Prostate gland (tissue), 2 donors: ENCODE measurements around the gene SMC4. TPM values are rescaled to one million over a fixed set of nuclear protein-coding genes. Genes with fewer than 3 reads are reported as not detected.

Experiments
- DNase-seq: peaks from one replicate; pipeline ENCODE4 v3.0.0-alpha.2; 2019; ENCODE audit warnings: low spot score
- H3K27ac ChIP-seq, 2 donors: fragments of 200-600 bp; sonication (generic); 2 replicates each; pipeline ENCODE4 v1.5.1; 2017 to 2019
- H3K27me3 ChIP-seq: fragments of 200-600 bp; sonication (generic); replicated peaks from 2 replicates; pipeline ENCODE4 v1.5.1; 2019; ENCODE audit not compliant: insufficient read depth
- H3K36me3 ChIP-seq, 2 donors: fragments of 200-600 bp; sonication (generic); 1 replicate in 1 of 2; 2 replicates in 1 of 2; pipeline versions ENCODE4 v1.5.1 to v1.8.1; 2017 to 2019
- H3K4me1 ChIP-seq: fragments of 200-600 bp; sonication (generic); replicated peaks from 2 replicates; pipeline ENCODE4 v1.5.1; 2019
- H3K4me3 ChIP-seq, 2 donors: fragments of 200-600 bp; sonication (generic); 2 replicates each; pipeline ENCODE4 v1.5.1; 2017 to 2019
- H3K9me3 ChIP-seq: fragments of 200-600 bp; sonication (generic); 2 replicates; pipeline ENCODE4 v1.5.1; 2017
- POLR2A ChIP-seq: fragments of 450-650 bp; IDR thresholded peaks from one replicate; pipeline ENCODE4 v1.6.1; 2016; ENCODE audit warnings: antibody characterized with exemption, mild to moderate bottlenecking
- POLR2AphosphoS5 ChIP-seq: sonication (generic); formaldehyde crosslinking; IDR thresholded peaks from one replicate; pipeline ENCODE4 v1.6.1; 2017; ENCODE audit warnings: antibody characterized with exemption
- WGBS: methylation state at CpG from one replicate; pipeline ENCODE4 v1.1.5; 2018; 5-methylcytosine and 5-hydroxymethylcytosine counted together
- intact Hi-C: fragments of 100-400 bp; cut with DNase I; formaldehyde crosslinking; loops from one replicate; pipeline ENCODE4 v1.14.2; 2022
- total RNA-seq, 2 donors: library from RNA; depleted of rRNA; stranded (reverse); fragments of >200 nt; gene quantifications; one replicate each; pipeline ENCODE4 v1.1.0, GENCODE V29; 2016
- TF ChIP-seq, protein P1 (sequence below), 4 experiments: fragments of 200-600 bp in 2 of 4; fragments of 450-650 bp in 2 of 4; sonication (generic) in 2 of 4; IDR thresholded peaks; 1 replicate in 3 of 4; 2 replicates in 1 of 4; pipeline ENCODE4 v1.5.1; 2016 to 2019; ENCODE audit warnings: antibody characterized with exemption in 4 of 4, mild to moderate bottlenecking in 2 of 4, moderate library complexity in 2 of 4

Gene SMC4
- total RNA-seq, 2 donors from 2014 or later = 13.8 to 40.4 TPM

DNA sequence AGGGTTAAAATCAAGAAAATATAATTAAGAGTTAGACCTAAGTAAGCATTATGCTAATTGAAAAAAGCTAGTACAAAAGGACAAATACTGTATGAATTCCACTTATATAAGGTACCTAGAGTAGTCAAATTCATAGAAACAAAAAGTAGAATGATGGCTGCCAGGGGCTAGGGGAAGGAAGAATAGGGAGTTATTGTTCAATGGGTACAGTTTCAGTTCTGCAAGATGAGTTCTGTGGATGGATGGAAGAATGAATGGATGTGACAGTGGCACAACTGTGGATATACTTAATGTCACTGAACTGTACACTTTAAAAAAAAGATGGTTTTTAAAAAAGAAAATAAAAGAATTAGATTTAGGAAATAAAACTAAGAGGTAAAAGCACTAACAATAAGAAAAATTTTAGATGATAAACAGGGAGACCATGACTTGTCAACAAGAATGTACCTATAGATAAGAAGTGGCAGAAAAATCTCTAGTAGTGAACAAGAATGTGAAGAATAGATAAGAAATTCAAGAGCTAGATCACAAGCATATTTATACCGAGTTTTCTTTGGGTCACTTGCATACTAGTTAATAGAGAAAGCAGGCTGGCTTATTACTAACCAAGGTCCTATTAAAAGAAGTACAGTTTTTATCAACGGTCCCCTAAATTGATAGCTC is 6.0 kb upstream of the SMC4 start:
- 93% methylated on average over 2 of the region's 2 CpGs for WGBS
- no peak for TF ChIP-seq POLR2AphosphoS5
- TF ChIP-seq, protein P1, sequence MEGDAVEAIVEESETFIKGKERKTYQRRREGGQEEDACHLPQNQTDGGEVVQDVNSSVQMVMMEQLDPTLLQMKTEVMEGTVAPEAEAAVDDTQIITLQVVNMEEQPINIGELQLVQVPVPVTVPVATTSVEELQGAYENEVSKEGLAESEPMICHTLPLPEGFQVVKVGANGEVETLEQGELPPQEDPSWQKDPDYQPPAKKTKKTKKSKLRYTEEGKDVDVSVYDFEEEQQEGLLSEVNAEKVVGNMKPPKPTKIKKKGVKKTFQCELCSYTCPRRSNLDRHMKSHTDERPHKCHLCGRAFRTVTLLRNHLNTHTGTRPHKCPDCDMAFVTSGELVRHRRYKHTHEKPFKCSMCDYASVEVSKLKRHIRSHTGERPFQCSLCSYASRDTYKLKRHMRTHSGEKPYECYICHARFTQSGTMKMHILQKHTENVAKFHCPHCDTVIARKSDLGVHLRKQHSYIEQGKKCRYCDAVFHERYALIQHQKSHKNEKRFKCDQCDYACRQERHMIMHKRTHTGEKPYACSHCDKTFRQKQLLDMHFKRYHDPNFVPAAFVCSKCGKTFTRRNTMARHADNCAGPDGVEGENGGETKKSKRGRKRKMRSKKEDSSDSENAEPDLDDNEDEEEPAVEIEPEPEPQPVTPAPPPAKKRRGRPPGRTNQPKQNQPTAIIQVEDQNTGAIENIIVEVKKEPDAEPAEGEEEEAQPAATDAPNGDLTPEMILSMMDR (IDR thresholded peaks at IDR 0.05) = no peak
- no peak for TF ChIP-seq POLR2A
- Histone ChIP-seq H3K4me1 (no peaks in the 10 kb centered on the region), H3K9me3 (no peaks in the 10 kb centered on the region), H3K36me3 (no peaks in the 10 kb centered on the region), H3K4me3 (no peak overlapping the region), H3K27me3 (no peaks in the 10 kb centered on the region), H3K27ac (no peak overlapping the region)
- DNase-seq = no peak
- intact Hi-C loops = no loop called here

DNA sequence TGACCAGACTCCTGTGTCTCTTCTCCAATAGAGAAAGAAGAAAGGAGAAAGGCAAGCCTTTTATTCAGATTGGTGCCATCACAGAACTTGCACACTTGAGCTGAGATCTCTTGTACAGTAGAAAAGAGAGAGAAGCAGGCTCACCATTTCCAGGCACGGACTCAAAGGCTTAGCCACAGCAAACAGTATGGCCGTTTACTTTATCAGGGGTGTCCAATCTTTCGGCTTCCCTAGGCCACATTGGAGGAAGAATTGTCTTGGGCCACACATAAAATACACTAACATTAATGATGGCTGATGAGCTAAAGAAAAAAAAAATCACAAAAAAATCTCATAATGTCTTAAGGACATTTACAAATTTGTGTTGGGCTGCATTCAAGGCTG is 5.4 kb upstream of the SMC4 start:
- H3K9me3 ChIP-seq = no peaks in the 10 kb centered on the region
- H3K27me3 ChIP-seq = no peaks in the 10 kb centered on the region
- no peaks in the 10 kb centered on the region for H3K4me1 ChIP-seq
- 91% methylated on average over 3 of the region's 3 CpGs for WGBS
- no peak overlapping the region for H3K27ac ChIP-seq
- no peak for TF ChIP-seq POLR2AphosphoS5
- H3K4me3 ChIP-seq = no peak overlapping the region
- intact Hi-C loops = no loop called here
- DNase-seq = no peak
- no peaks in the 10 kb centered on the region for H3K36me3 ChIP-seq

DNA sequence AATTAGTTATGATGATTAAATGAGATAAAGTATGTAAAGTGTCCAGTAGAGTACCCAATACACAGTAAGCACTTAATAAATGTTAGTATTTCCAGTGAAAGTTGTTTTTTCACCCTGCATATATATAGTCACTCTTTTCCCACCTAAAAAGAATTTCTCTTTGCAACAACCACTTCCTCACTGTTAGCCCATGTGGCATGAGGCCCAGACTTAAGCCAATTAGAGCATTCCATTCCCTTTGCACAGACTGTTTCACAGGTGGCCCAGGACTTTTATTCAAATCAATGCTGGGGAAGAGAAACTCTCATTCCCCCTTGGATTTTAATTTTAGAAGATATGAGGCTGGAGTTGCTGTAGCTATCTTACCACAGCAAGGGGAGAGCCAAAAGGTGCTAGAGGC is 4.2 kb upstream of the SMC4 start:
- Histone ChIP-seq H3K27me3 (no peaks in the 10 kb centered on the region), H3K4me1 (no peaks in the 10 kb centered on the region), H3K27ac (no peak overlapping the region), H3K4me3 (no peak overlapping the region), H3K36me3 (no peaks in the 10 kb centered on the region), H3K9me3 (no peaks in the 10 kb centered on the region)
- no peak for DNase-seq
- intact Hi-C loops = no loop called here
- TF ChIP-seq, protein P1 (IDR thresholded peaks at IDR 0.05) = no peak
- no peak for TF ChIP-seq POLR2A
- no peak for TF ChIP-seq POLR2AphosphoS5

DNA sequence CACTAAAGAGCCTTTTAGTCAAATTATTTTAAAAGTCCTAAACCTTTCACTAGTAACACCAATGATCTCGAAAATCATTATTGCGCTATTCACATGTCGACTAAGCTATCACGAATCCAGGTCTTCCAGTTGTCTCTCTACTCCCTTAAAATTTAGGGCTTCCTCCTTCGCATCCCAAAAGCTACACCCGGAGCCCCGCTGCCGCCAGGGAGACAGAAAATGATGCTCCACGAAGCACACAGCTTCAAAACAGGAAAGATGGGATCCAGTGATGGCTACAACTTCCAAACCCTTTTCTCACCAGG is 678 bp upstream of the SMC4 start:
- no peaks in the 10 kb centered on the region for H3K4me1 ChIP-seq
- WGBS = under 1% methylated on average over 9 of the region's 9 CpGs
- no peaks in the 10 kb centered on the region for H3K27me3 ChIP-seq
- TF ChIP-seq, protein P1 (IDR thresholded peaks at IDR 0.05) = no peak
- TF ChIP-seq POLR2A = no peak
- TF ChIP-seq POLR2AphosphoS5 = no peak
- peak overlapping the region; percentile 92 to 93 for H3K27ac ChIP-seq
- no peaks in the 10 kb centered on the region for H3K36me3 ChIP-seq
- H3K4me3 ChIP-seq = peak overlapping the region; percentile 57 to 61
- no peak for DNase-seq
- no peaks in the 10 kb centered on the region for H3K9me3 ChIP-seq
- intact Hi-C loops = no loop called here

DNA sequence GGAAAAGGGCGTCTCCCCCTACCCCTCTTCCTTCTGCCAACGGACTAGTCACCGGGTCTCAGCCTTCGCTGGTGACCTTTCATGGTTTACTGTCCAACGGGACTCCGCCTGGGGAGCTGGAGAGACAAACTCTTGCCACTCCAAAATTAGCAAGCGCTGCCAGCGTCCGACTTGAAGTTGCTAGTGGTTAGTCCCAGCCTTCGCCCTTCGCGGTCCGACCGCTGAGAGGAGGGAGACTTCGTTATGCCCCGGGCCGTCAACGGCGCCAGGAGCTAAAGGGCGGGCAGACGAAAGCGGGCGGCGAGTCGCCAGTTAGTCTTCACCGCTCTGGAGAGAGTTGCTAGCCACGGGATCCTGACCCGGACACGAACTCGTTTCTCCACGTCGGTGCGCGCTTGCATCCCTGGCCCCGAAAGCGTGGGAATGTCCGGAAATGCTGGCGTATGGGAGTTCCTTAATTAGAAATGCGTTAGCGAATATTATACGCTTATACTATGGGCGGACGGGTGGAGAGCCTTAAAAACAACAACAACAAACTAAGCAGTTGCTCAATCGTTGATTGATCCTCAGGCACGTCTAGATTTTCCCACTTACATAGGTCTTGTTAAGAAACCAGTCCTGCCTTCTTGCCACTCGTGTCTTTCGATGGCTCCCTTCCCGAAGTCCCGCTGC is 716 bp downstream of the SMC4 start:
- under 1% methylated on average over 49 of the region's 49 CpGs for WGBS
- H3K9me3 ChIP-seq = no peaks in the 10 kb centered on the region
- H3K36me3 ChIP-seq = no peaks in the 10 kb centered on the region
- H3K27ac ChIP-seq = peak overlapping the region; percentile 92 to 93
- peak overlapping the region; percentile 57 to 61 for H3K4me3 ChIP-seq
- peak; percentile 32 for DNase-seq
- no peaks in the 10 kb centered on the region for H3K4me1 ChIP-seq
- TF ChIP-seq POLR2A (no peak), POLR2AphosphoS5 (no peak)
- TF ChIP-seq, protein P1 (IDR thresholded peaks at IDR 0.05) = no peak
- intact Hi-C loops = loop anchor here (10.0 kb wide), 1 partner anchor 335 kb away; no protein-coding TSS in a partner anchor
- H3K27me3 ChIP-seq = no peaks in the 10 kb centered on the region
